ENCODE results near the gene AMMECR1. TPM values are rescaled to one million over a fixed set of nuclear protein-coding genes. Genes with fewer than 3 reads are reported as not detected.

AMMECR1 gene
- total RNA-seq, 1 experiment from 2014 or later: 12.8 TPM

GRCh38 chrX:110311437-110312230 is 6.3 kb downstream of the AMMECR1 start:
- no peak for DNase-seq (ENCODE audit: low spot score)

GRCh38 chrX:110310896-110311295 is 7.0 kb downstream of the AMMECR1 start:
- no peak for DNase-seq (ENCODE audit: low spot score)

GRCh38 chrX:110310000-110310790 is 7.7 kb downstream of the AMMECR1 start:
- no peak for DNase-seq (ENCODE audit: low spot score)

GRCh38 chrX:110308220-110308619 is 9.7 kb downstream of the AMMECR1 start:
- no peak for DNase-seq (ENCODE audit: low spot score)

- DNase-seq (ENCODE audit: low spot score): no peak
These were observed 13.0 kb downstream of the AMMECR1 start for GRCh38 chrX:110304884-110305283.

- DNase-seq (ENCODE audit: low spot score): no peak
These were observed 13.5 kb downstream of the AMMECR1 start for GRCh38 chrX:110304371-110304770.

- no peak for DNase-seq (ENCODE audit: low spot score)
These were observed 14.9 kb downstream of the AMMECR1 start for GRCh38 chrX:110302975-110303374.

- DNase-seq (ENCODE audit: low spot score): no peak
These were observed 16.7 kb downstream of the AMMECR1 start for GRCh38 chrX:110301194-110301593.

GRCh38 chrX:110294087-110294486 is 23.8 kb downstream of the AMMECR1 start:
- DNase-seq (ENCODE audit: low spot score): no peak

GRCh38 chrX:110293658-110294057 is 24.2 kb downstream of the AMMECR1 start:
- DNase-seq (ENCODE audit: low spot score): no peak

GRCh38 chrX:110287605-110288004 is 30.3 kb downstream of the AMMECR1 start:
- no peak for DNase-seq (ENCODE audit: low spot score)

GRCh38 chrX:110286106-110286505 is 31.8 kb downstream of the AMMECR1 start:
- no peak for DNase-seq (ENCODE audit: low spot score)

GRCh38 chrX:110284159-110284558 is 33.7 kb downstream of the AMMECR1 start:
- DNase-seq (ENCODE audit: low spot score): no peak

GRCh38 chrX:110282922-110283321 is 35.0 kb downstream of the AMMECR1 start:
- no peak for DNase-seq (ENCODE audit: low spot score)

- DNase-seq (ENCODE audit: low spot score): no peak
These were observed 36.5 kb downstream of the AMMECR1 start for GRCh38 chrX:110281377-110281776.

- peak; percentile 17 for DNase-seq (ENCODE audit: low spot score)
These were observed 36.9 kb downstream of the AMMECR1 start for GRCh38 chrX:110280954-110281353.

- DNase-seq (ENCODE audit: low spot score): no peak
These were observed 40.3 kb downstream of the AMMECR1 start for GRCh38 chrX:110277609-110278008.

GRCh38 chrX:110276778-110277177 is 41.1 kb downstream of the AMMECR1 start:
- no peak for DNase-seq (ENCODE audit: low spot score)

- DNase-seq (ENCODE audit: low spot score): no peak
These were observed 49.0 kb downstream of the AMMECR1 start for GRCh38 chrX:110268886-110269285.

- no peak for DNase-seq (ENCODE audit: low spot score)
These were observed 49.5 kb downstream of the AMMECR1 start for GRCh38 chrX:110268395-110268794.

GRCh38 chrX:110267874-110268273 is 50.0 kb downstream of the AMMECR1 start:
- DNase-seq (ENCODE audit: low spot score): no peak

GRCh38 chrX:110265661-110266060 is 52.2 kb downstream of the AMMECR1 start:
- DNase-seq (ENCODE audit: low spot score): no peak

GRCh38 chrX:110259117-110259516 is 58.8 kb downstream of the AMMECR1 start:
- no peak for DNase-seq (ENCODE audit: low spot score)

All from HT-29 (cell line).